M059J (cell line): ENCODE data around the gene ZNF79. TPM values are rescaled to one million over a fixed set of nuclear protein-coding genes. Genes with fewer than 3 reads are reported as not detected.

ENCODE experiments used
- DNase-seq: peaks from one replicate; pipeline ENCODE4 v3.0.0-alpha.2; 2012; ENCODE audit warnings: low read depth
- total RNA-seq: library from RNA; depleted of rRNA; stranded (reverse); fragments of >200 nt; shearing (Covaris generic); gene quantifications from 2 replicates; pipeline ENCODE4 v1.2.3, GENCODE V29; 2014

ZNF79 gene
- total RNA-seq, 1 experiment from 2014 or later: 9.4 TPM

DNA sequence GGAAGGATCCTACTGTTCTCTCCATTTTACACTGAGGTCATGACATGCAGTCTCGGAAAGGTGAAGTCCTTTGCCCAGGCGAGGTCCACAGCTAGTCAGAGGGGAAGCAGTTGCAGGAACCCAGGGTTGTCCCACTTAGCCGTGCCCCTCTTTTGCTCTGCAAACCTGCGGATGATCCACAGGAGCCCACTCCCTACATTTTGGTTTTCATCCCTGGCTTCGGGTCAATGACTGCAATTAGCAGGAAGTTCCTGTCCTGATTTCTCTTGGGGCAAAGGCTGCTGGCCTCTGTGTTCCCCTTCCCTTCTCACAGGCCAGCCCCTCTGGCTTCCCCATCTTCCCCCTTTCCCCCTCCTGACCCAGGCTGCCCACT lies 25.9 kb upstream of the ZNF79 start:
- no peak for DNase-seq

DNA sequence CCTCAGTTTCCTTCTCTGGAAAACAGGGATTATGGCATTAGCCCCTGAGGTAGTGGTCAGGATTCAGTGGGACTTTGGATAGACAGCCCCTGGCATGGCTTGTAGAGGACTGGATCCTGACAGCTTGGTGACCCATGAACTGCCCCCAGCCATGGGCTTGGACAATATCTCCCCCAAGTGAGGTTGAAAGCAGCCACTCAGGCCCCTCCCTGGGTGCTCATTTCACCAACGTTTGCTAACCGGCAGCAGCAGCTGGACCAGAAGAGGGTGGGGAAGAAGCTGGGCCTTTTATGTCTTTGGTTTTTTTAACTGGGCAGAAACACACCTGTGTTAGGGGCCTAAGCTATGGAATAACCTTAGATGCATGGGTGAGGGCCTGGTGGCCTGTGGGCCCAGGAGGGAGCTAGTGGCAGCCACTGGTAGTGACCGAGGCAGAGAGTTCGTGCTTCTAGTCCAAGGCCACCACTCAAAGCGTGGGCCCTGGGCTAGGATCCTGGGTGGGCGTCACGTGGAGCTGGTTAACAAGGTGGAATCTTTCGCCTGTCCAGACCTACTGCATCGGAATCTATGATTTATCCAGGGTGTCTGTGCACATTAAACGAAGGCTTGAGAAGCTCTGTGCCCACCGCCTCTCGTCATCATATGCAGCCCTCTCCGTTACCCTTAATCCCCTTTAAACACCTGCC lies 25.3 kb upstream of the ZNF79 start:
- DNase-seq: no peak

DNA sequence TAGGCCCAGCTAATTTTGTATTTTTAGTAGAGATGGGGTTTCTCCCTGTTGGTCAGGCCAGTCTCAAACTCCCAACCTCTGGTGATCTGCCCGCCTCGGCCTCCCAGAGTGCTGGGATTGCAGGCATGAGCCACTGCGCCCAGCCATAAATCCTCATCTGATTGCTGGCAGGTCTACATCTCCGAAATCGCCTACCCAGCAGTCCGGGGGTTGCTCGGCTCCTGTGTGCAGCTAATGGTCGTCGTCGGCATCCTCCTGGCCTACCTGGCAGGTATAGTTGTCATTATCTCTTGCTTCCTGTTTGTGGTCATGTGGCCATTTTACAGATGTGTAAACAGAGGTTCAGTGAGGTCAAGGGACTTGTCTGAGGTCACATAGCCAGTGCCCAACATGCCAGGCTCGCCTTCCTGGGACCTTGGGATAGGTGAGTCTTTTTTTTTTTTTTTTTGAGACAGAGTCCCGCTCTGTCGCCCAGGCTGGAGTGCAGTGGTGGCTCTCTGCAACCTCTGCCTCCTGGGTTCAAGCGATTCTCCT lies 24.4 kb upstream of the ZNF79 start:
- DNase-seq: no peak

DNA sequence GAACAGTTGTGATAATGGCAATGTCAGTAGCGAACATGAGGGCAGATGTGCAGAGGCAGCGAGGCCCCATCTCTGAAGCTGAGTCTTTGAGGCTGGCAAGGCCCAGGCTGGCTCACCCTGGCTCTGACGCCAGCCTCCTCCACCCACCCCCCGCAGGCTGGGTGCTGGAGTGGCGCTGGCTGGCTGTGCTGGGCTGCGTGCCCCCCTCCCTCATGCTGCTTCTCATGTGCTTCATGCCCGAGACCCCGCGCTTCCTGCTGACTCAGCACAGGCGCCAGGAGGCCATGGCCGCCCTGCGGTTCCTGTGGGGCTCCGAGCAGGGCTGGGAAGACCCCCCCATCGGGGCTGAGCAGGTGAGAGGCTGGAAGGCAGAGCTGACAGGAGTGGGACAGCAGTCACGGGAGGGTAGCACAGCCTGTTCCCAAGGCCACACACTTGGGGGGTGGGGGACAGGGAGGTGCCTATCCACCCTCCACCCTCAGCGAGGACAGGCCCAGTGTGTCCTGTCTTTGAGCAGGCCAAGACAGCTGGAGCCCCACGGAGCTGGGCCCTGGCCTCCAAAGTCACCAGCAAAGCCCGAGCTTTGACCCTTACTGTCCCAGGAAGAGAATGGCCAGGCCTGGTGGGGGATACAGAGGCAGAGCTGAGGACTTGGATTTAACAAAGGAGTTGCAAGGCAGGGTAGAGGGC lies 21.6 kb upstream of the ZNF79 start:
- no peak for DNase-seq

DNA sequence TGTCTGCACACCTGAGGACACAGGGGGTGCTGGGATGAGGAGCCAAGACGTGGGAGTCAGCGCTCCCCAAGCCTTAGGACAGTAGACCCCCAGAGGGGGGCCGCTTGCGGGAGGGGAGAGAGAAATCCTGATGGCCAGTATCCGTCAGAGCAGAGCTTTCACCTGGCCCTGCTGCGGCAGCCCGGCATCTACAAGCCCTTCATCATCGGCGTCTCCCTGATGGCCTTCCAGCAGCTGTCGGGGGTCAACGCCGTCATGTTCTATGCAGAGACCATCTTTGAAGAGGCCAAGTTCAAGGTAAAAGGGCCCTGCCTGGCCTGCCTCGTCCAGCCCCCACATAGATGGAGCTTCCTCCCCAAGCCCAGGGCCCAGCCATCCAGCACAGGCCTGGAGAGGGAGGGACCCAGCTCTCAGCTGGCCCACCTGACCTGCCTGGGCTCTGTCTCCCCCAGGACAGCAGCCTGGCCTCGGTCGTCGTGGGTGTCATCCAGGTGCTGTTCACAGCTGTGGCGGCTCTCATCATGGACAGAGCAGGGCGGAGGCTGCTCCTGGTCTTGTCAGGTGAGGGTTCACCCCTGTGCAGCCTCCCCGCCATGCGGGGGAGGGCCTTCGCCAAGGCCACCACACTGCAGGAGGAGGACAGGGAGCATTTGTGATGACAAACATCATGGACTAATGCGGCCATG lies 20.5 kb upstream of the ZNF79 start:
- no peak for DNase-seq

DNA sequence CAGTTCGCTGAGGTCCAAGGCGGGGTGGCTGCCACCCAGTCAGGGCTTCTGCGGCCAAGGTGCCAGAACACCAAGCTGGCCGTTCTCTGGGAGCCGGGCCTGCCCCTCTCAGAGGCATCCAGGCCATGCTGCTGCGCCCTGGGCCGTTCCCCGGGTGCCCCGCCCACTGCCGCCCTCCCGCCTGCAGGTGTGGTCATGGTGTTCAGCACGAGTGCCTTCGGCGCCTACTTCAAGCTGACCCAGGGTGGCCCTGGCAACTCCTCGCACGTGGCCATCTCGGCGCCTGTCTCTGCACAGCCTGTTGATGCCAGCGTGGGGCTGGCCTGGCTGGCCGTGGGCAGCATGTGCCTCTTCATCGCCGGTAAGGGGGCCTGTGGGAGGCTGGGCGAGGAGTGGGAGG lies 19.6 kb upstream of the ZNF79 start:
- no peak for DNase-seq

DNA sequence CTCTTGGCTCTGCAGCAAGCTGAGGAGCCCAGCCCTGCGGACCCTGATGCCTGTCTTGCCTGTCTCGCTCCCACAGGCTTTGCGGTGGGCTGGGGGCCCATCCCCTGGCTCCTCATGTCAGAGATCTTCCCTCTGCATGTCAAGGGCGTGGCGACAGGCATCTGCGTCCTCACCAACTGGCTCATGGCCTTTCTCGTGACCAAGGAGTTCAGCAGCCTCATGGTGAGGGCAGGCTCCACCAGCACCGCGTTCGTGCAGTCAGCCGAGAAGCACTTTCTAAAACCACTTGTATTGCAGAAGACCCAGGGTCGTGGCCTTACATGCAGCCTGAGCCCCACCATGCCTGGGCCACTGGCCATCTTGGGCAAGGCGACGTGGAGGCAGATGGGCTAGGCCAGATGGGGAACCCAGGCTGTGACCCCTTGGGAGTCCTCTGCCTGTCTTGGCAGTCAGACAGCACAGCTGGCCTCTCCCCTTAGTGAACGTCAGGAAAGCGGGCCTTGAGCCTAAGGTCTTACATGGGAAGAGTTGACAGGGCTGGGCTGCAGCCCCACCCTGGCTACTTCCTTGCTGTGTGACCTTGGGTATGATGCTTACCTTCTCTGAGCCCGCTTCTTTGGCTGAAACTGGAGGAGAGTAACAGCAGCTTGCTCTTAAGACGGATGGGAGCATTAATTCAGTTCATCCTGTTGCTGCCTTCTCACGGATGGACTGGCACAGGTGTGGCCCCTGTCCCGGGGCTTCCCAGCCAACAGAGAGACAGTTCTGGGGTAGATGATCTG lies 18.6 kb upstream of the ZNF79 start:
- DNase-seq: no peak

DNA sequence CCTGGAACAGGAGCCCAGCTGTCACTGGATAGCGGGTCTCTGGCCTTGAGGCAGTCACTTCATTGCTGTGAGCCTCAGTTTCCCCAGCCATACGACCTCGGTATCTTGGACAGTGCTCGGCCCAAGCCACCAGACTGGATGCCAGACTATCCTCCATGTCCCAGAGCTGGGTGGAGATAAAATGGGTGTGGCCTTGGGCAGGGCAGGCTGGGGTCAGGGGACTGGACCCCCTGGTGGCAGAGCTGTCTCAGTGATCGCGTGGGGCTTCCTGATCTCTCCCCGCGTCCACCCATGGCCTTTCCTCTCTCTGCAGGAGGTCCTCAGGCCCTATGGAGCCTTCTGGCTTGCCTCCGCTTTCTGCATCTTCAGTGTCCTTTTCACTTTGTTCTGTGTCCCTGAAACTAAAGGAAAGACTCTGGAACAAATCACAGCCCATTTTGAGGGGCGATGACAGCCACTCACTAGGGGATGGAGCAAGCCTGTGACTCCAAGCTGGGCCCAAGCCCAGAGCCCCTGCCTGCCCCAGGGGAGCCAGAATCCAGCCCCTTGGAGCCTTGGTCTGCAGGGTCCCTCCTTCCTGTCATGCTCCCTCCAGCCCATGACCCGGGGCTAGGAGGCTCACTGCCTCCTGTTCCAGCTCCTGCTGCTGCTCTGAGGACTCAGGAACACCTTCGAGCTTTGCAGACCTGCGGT lies 17.2 kb upstream of the ZNF79 start:
- no peak for DNase-seq

DNA sequence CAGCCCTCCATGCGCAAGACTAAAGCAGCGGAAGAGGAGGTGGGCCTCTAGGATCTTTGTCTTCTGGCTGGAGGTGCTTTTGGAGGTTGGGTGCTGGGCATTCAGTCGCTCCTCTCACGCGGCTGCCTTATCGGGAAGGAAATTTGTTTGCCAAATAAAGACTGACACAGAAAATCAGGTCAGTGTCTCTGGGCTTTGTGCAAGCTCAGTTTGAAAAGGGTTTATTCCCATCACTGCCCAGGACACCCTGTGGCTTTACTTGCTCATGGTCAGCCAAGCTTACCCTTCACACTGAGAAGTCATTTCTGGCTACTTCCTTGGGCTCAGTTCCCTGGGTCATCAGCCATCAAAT lies 16.7 kb upstream of the ZNF79 start:
- no peak for DNase-seq

DNA sequence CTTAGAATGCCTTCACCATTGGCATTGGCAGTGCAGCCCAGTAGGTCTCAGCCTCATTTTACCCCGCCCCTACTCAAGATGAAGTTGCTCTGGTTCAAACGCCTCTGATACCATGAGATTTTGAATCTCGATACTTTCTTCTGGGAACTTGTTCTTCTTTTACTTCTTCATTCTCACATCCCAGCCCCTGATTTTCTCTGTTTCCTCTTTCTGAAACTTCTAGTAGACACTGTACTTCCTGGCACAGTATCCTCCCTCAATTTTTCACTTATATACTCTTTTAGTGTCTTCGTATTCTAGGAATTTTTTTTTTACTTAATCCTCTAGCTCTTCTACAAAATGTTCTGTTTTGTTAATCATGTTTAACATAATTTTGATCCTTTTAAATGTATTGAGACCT lies 13.1 kb upstream of the ZNF79 start:
- DNase-seq: no peak

DNA sequence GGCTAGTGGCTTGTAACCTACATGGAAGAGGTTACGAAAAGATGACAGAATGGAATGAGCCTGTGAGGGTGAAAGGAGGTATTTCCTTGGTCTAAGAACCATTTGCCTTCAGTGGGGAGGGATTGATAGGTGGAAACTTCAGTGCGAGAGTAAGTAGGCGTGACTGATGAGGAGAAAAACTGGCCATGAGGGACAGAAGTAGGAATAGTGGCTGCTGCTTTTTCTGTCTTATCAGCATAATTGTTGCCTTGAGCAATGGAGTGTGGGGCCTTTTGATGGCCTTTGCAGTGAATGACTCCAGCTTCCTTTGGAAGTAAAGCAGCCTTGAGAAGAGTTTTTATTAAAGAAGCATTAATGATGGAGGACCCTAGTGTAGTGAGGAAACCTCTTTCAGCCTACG lies 9.0 kb upstream of the ZNF79 start:
- DNase-seq: no peak

DNA sequence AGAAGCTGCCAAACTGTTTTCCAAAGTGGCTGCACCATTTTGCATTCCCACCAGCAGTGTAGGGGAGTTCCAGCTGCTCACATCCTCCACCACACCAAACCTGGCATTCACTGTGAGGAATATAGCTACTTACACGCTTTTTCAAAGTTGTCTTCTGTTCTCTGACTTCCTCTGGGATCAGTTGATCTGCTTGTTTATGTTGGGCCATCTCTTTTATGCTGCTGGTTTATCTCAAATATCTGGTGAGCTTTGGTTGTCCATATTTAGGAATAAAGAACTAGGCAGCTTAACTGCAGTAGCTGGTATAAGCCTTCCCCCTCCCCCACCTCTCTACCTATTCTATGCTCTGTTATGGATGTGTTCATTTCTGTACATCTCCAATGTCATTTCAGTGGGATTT lies 8.5 kb upstream of the ZNF79 start:
- no peak for DNase-seq

DNA sequence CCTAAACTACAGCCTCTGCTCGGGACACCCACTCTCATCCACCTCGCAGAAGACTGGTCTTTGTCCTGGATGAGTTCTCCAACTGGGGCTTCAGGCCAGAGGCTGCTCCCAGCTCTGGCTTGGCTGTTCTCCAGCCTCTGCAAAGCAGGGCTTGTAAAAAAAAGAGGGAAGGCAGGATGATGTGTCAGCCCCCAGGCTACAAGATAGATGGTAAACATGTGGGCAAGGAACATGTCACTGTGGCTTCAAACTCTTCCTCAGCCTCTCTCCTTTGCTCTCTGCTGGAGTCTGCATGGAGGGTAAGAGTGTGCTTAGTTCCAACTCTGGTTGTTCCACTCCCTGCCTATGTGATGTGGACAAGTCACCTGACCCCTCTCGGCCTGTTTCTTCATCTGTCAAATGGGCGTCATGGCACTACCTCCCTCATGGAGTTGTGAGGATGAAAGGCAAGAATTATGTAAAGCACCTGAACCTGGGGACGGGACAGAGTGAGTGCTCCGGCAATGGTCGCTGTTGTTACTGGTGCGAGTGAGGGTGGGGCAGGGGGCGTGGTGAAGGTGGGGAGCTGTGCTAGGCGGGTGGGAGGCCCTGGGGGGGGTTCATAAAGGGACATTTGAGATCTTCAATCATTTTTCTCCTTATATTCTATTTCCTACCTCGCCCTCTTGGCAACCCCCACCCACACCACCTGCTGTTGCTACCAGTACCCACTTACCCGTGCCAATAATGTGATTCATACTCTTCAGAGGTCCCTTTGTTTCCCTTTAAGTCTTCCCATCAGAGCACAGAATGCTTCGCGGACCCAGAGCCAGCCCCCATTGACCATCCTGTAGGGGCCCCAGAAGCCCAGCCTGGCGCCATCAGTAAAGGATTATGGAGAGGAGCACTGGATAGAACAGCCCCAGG lies 6.8 kb upstream of the ZNF79 start:
- peak; percentile 99 for DNase-seq

DNA sequence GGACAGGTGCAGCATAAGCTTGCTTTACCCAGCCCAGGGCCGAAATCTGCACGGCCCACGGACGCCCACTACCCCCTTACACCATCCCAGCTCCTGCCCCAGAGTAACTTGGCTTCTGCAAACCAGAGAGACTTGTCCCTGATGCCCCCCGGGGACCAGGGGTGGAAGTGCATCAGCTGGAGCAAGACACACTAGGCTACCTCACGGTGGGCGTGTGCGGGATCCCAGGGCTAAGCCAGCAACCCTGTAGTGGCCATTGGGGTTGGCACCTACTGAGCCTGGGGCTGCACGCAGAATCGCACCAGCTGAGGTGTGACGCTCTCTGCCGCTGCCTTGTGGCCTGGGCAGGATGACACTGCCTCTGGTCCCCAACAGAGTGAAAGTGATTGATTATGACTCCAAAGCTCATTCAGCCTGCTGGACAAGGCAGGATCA lies 6.1 kb upstream of the ZNF79 start:
- peak; percentile 21 for DNase-seq

DNA sequence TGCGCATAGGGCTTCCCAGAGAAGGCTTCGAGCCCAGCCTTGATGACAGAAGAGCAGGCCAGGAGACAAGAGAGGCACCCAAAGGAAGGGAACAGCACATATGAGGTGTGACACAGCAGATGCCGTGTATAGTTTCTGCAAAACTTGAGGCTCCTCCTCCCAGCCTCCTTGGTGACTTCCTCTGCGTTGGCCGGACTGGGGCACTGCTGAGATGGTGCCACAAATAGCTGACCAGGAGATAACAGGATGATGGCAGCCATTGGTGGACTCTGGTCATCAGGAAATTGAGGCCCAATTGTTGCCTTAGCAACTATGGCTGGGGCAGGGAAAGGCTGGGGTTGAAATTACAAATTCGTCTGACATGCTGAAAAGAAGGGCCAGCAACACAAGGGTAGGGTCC lies 4.8 kb upstream of the ZNF79 start:
- DNase-seq: no peak

DNA sequence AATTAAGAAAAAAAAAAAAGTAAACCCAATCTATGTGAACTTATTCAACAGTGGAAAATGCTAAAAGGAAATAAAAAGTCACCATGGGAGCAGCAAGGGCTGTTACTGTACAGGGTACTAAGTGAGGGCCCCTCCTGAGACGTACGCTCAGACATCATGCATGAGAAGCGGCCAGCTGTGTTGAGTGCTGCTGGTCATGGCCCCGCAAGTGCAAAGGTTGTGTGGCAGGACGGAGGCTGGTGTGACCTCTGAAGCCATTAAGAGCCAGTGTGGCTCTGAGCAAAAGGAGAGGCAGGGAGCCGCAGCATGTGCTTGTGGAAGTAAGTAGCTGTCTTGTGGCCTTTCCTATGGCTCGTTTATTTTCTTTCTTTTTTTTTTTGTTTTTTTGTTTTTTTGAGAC lies 3.1 kb upstream of the ZNF79 start:
- no peak for DNase-seq

DNA sequence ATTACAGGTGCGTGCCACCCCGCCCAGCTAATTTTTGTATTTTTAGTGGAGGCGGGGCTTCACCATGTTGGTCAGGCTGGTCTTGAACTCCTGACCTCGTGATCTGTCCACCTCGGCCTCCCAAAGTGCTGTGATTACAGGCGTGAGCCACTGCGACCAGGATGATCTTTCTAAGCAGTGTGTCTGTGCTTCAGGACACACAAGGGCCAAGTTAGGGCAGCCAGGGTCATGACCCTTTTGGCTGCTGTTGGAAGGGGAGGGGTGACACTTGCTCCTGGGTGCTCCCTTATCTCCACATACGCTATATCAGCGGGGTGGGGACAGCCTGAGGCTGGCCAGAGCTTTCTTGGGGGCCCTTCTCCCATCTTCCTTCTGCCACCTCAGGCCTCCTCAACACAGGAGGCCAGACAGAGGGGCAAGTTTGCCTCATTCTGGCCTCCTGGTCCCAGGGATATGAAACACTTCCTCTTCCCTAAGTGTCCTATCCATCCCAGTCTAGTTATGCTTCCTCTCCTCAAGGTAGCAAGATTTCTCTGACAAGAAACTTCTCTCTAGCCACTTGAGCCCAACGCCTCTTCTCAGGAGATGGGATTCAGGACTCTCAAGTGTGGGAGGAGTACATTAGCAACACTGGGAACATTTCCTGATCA lies 1.9 kb upstream of the ZNF79 start:
- DNase-seq: no peak

DNA sequence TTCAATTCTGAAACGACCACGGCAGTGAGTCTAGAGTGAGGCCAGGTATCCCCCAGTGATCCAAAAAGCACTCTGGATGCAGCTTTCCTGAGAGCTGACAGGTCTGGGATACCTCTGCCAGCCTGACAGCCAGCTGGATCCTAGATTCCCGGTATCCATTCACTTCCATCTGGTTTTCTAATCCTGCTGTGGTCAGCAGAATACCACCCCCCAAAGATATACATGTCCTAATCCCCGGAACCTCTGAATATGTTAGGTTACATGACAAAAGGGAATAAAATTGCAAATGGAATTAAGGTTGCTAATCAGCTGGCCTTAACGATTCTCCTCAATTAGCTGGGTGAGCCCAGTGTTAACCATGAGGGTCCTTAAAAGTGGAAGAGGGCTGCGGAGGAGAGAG lies 1.4 kb upstream of the ZNF79 start:
- DNase-seq: no peak

DNA sequence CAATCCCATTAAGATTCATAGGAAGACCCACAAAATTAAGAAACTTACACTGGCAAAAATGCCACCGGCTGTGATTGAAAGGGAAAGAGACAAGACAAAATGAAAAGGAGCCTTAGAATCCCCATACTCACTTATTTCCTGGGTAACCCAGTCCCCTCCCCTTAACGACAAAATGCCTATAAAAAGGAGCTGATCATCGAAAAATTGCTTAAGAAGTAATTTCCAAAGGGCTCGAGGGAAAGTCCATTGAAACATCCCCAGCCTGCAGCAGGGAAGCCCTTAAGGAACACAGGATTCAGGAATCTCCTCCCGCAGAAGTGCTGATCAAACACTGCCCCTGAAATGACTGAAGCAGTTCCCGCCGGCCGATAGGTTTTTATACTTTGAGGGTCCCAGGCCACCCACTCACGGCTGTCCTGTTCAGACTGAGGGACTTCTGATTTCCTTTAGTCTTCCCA lies 677 bp upstream of the ZNF79 start:
- DNase-seq: no peak

DNA sequence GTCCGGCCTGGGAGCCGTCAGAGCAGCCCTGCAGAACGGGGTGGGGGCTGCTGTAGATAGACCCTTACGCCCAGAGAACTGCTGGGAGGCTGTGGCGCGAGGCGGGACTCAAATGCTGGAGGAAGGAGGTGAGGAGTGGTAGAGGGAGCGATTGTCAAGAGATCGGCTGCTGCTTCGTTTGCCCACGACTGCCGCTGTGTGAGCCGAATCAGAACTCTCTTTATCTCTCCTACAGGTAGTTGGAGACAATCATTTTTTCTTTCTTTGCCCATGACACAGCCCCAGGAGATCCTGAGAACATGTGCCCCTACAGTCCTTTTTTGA lies 456 bp downstream of the ZNF79 start:
- DNase-seq: peak; percentile 40
